ENCODE results near the gene TASOR2.

TASOR2 gene

DNA sequence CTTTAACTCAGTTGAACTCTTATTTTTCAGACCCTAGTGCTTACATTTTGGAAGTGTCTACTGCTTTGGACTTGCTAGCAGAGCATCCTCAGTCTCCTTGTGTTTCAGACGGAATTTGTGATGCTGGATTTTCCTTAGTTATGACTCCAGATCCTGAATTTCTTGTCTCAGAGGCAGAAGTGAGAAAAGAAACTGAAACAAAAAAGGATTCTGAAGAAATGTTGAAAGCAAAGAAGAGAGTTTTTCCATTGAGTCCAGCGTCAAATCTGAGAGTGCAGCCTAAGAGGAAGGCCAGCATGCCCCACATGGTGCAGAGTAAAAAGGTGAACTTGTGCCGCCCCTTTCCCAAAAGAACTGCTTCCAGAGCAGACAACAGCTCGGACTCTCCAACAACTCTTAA, 46.1 kb downstream of the TASOR2 start:
- no CpG with 5 or more reads among the region's 4 CpGs for WGBS, 2 donors (ENCODE audit: extremely low coverage in 2 of 2, insufficient read length in 2 of 2, insufficient replicate concordance in 1 of 2)
- Histone ChIP-seq H3K4me3 (ENCODE audit: low read length in 2 of 2) (no peak overlapping the region), H3K79me1 (ENCODE audit: low read depth, low read length) (no peaks in the 10 kb centered on the region), H3K36me3 (replicated peaks in 1 of 2; ENCODE audit: control insufficient read depth in 2 of 2, insufficient read depth in 2 of 2, low read length in 2 of 2) (peaks cover 15 to 80% of the 10 kb centered on the region in 2 donors), H2BK5ac (ENCODE audit: low read length) (no peak overlapping the region), H3K18ac (ENCODE audit: low read length) (no peak overlapping the region), H3K4me1 (ENCODE audit: control insufficient read depth in 2 of 2, insufficient read depth in 1 of 2, low read depth in 1 of 2, low read length in 2 of 2) (no peaks in the 10 kb centered on the region), H2BK12ac (ENCODE audit: low read length) (no peak overlapping the region), H3K4me2 (ENCODE audit: insufficient read depth, low read length, poor library complexity, severe bottlenecking) (no peak overlapping the region), H2BK120ac (ENCODE audit: low read depth, low read length) (no peak overlapping the region), H2AFZ (ENCODE audit: low read length) (no peak overlapping the region), H2AK5ac (ENCODE audit: low read depth, low read length) (no peak overlapping the region), H4K91ac (ENCODE audit: low read depth, low read length, poor library complexity) (no peak overlapping the region), H3K27me3 (ENCODE audit: control insufficient read depth in 3 of 3, insufficient read depth in 3 of 3, low read depth in 1 of 3, low read length in 3 of 3) (no peaks in the 10 kb centered on the region), H3K14ac (ENCODE audit: low read length) (no peak overlapping the region), H3K27ac (replicated peaks; ENCODE audit: low read length) (no peak overlapping the region), H3K9me3 (replicated peaks in 1 of 2; ENCODE audit: control insufficient read depth in 2 of 2, insufficient read depth in 1 of 2, low read depth in 1 of 2, low read length in 2 of 2) (no peaks in the 10 kb centered on the region), H3K4ac (ENCODE audit: low read length) (no peak overlapping the region), H4K8ac (ENCODE audit: low read depth, low read length) (no peak overlapping the region), H3K23ac (ENCODE audit: low read depth, low read length, poor library complexity) (no peak overlapping the region), H2BK15ac (ENCODE audit: low read length) (no peak overlapping the region), H3K9ac (ENCODE audit: low read depth, low read length, poor library complexity) (no peak overlapping the region)
- no peak for DNase-seq (ENCODE audit: low spot score)

DNA sequence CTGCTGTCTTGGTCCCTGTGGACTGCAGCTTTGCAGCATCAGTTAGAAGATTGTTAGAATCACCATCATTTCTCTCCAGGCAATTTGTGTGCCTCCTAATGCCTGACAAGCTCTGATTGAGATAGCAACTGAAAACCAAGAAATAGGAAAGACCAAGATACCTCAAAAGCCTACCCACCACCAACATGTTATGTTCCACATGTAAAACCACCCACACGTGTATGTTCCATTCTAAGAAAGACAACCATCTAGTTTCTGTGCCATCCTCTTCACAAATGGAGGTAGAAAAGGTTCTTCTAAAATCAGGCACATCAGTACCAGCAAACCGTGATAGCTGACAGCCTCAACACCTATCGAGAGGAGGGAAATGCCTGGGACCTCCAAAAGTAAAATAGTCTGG, 46.9 kb downstream of the TASOR2 start:
- Histone ChIP-seq H4K8ac (ENCODE audit: low read depth, low read length) (no peak overlapping the region), H2AK5ac (ENCODE audit: low read depth, low read length) (no peak overlapping the region), H3K4me3 (ENCODE audit: low read length in 2 of 2) (no peak overlapping the region), H3K4me1 (ENCODE audit: control insufficient read depth in 2 of 2, insufficient read depth in 1 of 2, low read depth in 1 of 2, low read length in 2 of 2) (no peaks in the 10 kb centered on the region), H2BK120ac (ENCODE audit: low read depth, low read length) (no peak overlapping the region), H3K9me3 (replicated peaks in 1 of 2; ENCODE audit: control insufficient read depth in 2 of 2, insufficient read depth in 1 of 2, low read depth in 1 of 2, low read length in 2 of 2) (no peaks in the 10 kb centered on the region), H3K4ac (ENCODE audit: low read length) (no peak overlapping the region), H2BK15ac (ENCODE audit: low read length) (no peak overlapping the region), H3K14ac (ENCODE audit: low read length) (no peak overlapping the region), H3K36me3 (replicated peaks in 1 of 2; ENCODE audit: control insufficient read depth in 2 of 2, insufficient read depth in 2 of 2, low read length in 2 of 2) (peaks cover 15 to 77% of the 10 kb centered on the region in 2 donors), H3K27ac (replicated peaks; ENCODE audit: low read length) (no peak overlapping the region), H3K9ac (ENCODE audit: low read depth, low read length, poor library complexity) (no peak overlapping the region), H3K4me2 (ENCODE audit: insufficient read depth, low read length, poor library complexity, severe bottlenecking) (no peak overlapping the region), H3K27me3 (ENCODE audit: control insufficient read depth in 3 of 3, insufficient read depth in 3 of 3, low read depth in 1 of 3, low read length in 3 of 3) (no peaks in the 10 kb centered on the region), H2BK5ac (ENCODE audit: low read length) (no peak overlapping the region), H4K91ac (ENCODE audit: low read depth, low read length, poor library complexity) (no peak overlapping the region), H3K79me1 (ENCODE audit: low read depth, low read length) (no peaks in the 10 kb centered on the region), H2AFZ (ENCODE audit: low read length) (no peak overlapping the region), H2BK12ac (ENCODE audit: low read length) (no peak overlapping the region), H3K23ac (ENCODE audit: low read depth, low read length, poor library complexity) (no peak overlapping the region), H3K18ac (ENCODE audit: low read length) (no peak overlapping the region)
- DNase-seq (ENCODE audit: low spot score), result no peak
- no CpG with 5 or more reads among the region's 3 CpGs for WGBS, 2 donors (ENCODE audit: extremely low coverage in 2 of 2, insufficient read length in 2 of 2, insufficient replicate concordance in 1 of 2)

DNA sequence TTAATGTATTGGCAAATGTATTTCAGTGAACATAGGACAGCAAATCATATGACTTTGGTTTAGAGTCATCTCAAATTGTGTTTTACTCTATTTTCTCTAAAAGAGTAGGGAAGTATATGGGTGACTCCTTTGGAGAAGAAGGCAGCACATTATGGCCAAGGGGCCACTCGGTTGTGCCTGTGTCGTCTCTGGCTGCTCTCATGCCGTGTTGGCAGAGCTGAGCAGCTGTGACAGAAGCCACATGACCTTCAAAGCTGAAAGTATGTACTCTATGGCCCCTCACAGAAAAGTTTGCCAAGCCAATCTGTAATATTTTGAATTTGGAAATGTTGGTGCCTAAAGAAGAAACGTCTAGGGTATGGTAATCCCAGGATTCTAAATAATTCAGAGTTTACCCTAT, 47.5 kb downstream of the TASOR2 start:
- Histone ChIP-seq H3K36me3 (replicated peaks in 1 of 2; ENCODE audit: control insufficient read depth in 2 of 2, insufficient read depth in 2 of 2, low read length in 2 of 2) (peaks cover 13 to 72% of the 10 kb centered on the region in 2 donors), H3K4me3 (ENCODE audit: low read length in 2 of 2) (no peak overlapping the region), H3K18ac (ENCODE audit: low read length) (no peak overlapping the region), H3K4me1 (ENCODE audit: control insufficient read depth in 2 of 2, insufficient read depth in 1 of 2, low read depth in 1 of 2, low read length in 2 of 2) (no peaks in the 10 kb centered on the region), H3K4ac (ENCODE audit: low read length) (no peak overlapping the region), H3K27me3 (ENCODE audit: control insufficient read depth in 3 of 3, insufficient read depth in 3 of 3, low read depth in 1 of 3, low read length in 3 of 3) (no peaks in the 10 kb centered on the region), H2BK120ac (ENCODE audit: low read depth, low read length) (no peak overlapping the region), H3K23ac (ENCODE audit: low read depth, low read length, poor library complexity) (no peak overlapping the region), H2AK5ac (ENCODE audit: low read depth, low read length) (no peak overlapping the region), H2BK12ac (ENCODE audit: low read length) (no peak overlapping the region), H3K9me3 (replicated peaks in 1 of 2; ENCODE audit: control insufficient read depth in 2 of 2, insufficient read depth in 1 of 2, low read depth in 1 of 2, low read length in 2 of 2) (no peaks in the 10 kb centered on the region), H2BK5ac (ENCODE audit: low read length) (no peak overlapping the region), H3K27ac (replicated peaks; ENCODE audit: low read length) (no peak overlapping the region), H3K14ac (ENCODE audit: low read length) (no peak overlapping the region), H3K4me2 (ENCODE audit: insufficient read depth, low read length, poor library complexity, severe bottlenecking) (no peak overlapping the region), H4K8ac (ENCODE audit: low read depth, low read length) (no peak overlapping the region), H2BK15ac (ENCODE audit: low read length) (no peak overlapping the region), H3K9ac (ENCODE audit: low read depth, low read length, poor library complexity) (no peak overlapping the region), H2AFZ (ENCODE audit: low read length) (no peak overlapping the region), H3K79me1 (ENCODE audit: low read depth, low read length) (no peaks in the 10 kb centered on the region), H4K91ac (ENCODE audit: low read depth, low read length, poor library complexity) (no peak overlapping the region)
- no peak for DNase-seq (ENCODE audit: low spot score)
- WGBS, 2 donors (ENCODE audit: extremely low coverage in 2 of 2, insufficient read length in 2 of 2, insufficient replicate concordance in 1 of 2), result no CpG with 5 or more reads among the region's 4 CpGs
